HS-27A (cell line): Measurements from ENCODE around the gene IP6K3.

Experiments used
- DNase-seq: peaks from one replicate; pipeline ENCODE4 v3.0.0-alpha.2; 2012; ENCODE audit warnings: low read depth, missing footprints

IP6K3 gene

GRCh38 chr6:33704215-33705066 is 42.3 kb downstream of the IP6K3 start:
- no peak for DNase-seq

- DNase-seq = no peak
Observed at GRCh38 chr6:33702345-33702977, 44.2 kb downstream of the IP6K3 start.

GRCh38 chr6:33700391-33701050 is 46.2 kb downstream of the IP6K3 start:
- DNase-seq = no peak

- DNase-seq = no peak
Observed at GRCh38 chr6:33699739-33700138, 47.0 kb downstream of the IP6K3 start.

GRCh38 chr6:33699131-33699530 is 47.6 kb downstream of the IP6K3 start:
- no peak for DNase-seq

- no peak for DNase-seq
Observed at GRCh38 chr6:33698494-33698893, 48.2 kb downstream of the IP6K3 start.

- no peak for DNase-seq
Observed at GRCh38 chr6:33697845-33698244, 48.9 kb downstream of the IP6K3 start.

- no peak for DNase-seq
Observed at GRCh38 chr6:33696548-33697518, 49.9 kb downstream of the IP6K3 start.

GRCh38 chr6:33696076-33696475 is 50.6 kb downstream of the IP6K3 start:
- no peak for DNase-seq

- DNase-seq = no peak
Observed at GRCh38 chr6:33695451-33695887, 51.2 kb downstream of the IP6K3 start.

GRCh38 chr6:33694977-33695376 is 51.7 kb downstream of the IP6K3 start:
- DNase-seq = no peak

GRCh38 chr6:33694401-33694931 is 52.2 kb downstream of the IP6K3 start:
- no peak for DNase-seq

- no peak for DNase-seq
Observed at GRCh38 chr6:33693186-33694105, 53.3 kb downstream of the IP6K3 start.

- no peak for DNase-seq
Observed at GRCh38 chr6:33692760-33693158, 53.9 kb downstream of the IP6K3 start.

- DNase-seq = no peak
Observed at GRCh38 chr6:33692078-33692759, 54.5 kb downstream of the IP6K3 start.

GRCh38 chr6:33691456-33692077 is 55.1 kb downstream of the IP6K3 start:
- DNase-seq = no peak

- DNase-seq = no peak
Observed at GRCh38 chr6:33690766-33691165, 55.9 kb downstream of the IP6K3 start.

- DNase-seq = no peak
Observed at GRCh38 chr6:33689879-33690278, 56.8 kb downstream of the IP6K3 start.

- DNase-seq = no peak
Observed at GRCh38 chr6:33689148-33689494, 57.6 kb downstream of the IP6K3 start.
